ENCODE data around the gene FITM2.

- TF ChIP-seq CTCF (IDR thresholded peaks at IDR 0.05 in 4 of 5, conservative IDR thresholded peaks at IDR 0.05 in 1 of 5) (no peak), POLR2A (IDR thresholded peaks at IDR 0.05) (no peak)
Measured at GRCh38 chr20:44309763-44310663, 989 bp downstream of the FITM2 start.
